GM21619 (cell line): ENCODE results near the gene SCAF4.

ENCODE experiments used
- ATAC-seq: cut with Tn5 transposase; IDR thresholded peaks from one replicate; pipeline ENCODE4 v1.9.1; 2021; ENCODE audit not compliant: unreplicated experiment

The SCAF4 gene

DNA sequence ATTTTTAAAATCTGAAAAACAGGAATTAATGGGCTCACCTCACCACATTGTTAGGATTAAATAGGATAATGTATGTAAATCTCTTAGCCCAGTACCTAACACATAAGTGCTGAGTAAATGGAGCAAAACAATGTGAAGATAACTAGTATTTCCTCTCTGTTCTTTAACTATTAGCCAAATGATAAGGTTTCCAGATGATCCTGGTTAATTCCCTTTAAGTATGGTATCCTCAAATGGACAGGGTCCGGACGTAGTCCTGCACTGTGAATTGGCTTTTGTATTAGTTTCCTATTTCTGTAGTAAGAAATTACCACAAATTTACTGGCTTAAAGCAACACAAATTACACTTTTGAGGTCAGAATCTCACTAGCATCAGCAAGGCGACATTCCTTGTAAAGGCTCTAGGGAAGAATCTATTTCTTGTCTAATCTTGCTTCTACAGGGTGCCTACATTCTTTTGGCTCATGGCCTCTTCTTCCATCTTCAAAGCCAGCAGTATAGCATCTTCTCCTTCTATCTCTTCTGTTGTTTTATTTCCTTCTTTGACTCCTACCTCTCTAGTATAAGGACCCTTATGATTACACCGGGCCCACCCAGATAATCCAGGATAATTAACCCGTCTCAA is 17.1 kb downstream of the SCAF4 start:
- no peak for ATAC-seq

DNA sequence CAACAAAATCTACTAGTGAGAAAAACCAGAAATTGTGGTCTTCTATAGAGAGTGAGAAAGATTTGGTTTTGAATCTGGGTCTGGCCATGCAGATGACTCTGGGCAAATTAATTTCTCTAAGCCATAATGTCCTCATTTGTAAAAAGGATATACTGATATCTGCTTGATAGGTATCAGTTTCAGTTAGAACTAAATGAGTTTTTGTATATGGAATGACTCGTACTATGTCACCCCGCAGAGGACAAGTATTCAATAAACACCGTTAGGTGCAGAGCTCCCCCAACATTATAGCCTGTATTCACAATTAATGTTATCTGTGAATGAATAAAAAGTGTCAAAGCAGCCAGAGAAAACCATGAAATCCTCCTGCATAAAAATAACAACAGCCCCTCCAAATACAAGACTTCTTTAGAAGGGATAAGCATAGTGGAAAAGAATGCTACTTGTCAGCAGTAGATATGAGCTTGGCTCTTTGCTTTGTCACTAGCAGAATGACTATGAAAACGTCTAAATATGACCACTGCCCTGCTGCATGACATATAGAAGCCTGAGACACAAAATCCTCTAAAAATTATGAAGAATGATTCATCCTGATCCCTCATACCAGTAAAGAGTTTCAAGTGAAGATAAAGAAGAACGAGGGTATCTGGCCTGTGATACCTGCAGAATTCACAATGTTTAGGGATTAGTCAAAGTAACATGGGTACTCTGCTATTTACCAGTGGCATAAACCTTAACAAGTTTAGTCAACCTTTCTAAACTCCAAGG is 17.8 kb downstream of the SCAF4 start:
- ATAC-seq = no peak

DNA sequence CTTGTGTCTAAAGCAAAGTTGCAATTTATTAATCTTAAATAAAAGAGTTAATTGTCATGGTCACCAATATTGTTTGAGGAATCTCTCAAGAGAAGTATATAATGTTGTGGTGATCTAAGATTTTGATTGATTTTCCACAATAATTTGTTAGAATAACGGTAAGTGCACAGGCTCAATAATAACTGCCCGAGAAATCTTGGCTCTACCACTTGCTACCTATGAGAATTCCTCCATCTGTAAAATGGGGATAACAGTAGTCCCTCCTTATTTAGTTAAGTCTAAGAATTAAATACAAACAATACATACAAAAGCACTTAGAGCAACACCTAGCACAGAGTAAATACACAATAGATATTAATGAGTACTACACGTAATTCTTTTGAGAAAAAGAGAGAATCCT is 18.8 kb downstream of the SCAF4 start:
- no peak for ATAC-seq

DNA sequence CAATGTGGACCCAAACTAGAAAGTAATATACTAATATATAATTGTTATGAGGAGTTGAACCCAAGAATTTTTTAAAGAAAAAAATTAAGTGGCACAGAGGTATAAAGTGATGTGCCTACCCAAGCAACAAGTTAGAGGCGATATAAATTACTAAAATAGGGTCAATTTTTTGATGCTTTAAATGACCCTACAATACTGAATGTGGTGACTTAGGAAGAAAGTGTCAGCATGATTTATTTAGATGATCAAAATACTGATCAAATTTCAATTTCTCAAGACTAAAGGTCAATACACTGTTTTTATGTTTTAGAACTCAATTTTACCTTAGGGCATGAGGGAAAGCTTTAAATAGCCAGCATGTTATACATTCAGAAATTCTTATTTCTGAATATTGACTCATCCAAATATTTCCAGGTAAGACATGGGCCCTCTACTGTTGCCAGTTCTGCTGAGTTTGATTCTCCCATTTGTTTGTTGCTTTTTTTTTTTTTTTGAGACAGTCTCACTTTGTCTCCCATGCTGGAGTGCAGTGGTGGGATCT is 20.1 kb downstream of the SCAF4 start:
- no peak for ATAC-seq

DNA sequence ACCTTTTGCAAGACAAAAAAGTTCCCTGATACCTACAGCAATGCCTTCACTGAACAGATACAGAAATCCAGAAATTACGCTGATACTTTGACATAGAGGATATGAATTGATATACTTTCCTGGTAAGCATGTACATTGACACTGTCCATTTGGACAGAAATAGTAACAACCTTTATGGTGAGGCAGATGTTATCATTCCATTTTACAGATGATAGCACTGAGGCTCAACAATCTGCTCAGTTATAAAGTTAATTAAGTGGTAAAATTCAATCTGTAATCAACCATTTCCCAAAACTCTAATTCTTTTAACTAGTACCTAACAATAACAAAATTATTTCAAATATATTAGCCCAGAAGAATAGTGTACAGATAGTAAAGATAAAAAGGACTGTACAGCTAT is 20.6 kb downstream of the SCAF4 start:
- no peak for ATAC-seq

DNA sequence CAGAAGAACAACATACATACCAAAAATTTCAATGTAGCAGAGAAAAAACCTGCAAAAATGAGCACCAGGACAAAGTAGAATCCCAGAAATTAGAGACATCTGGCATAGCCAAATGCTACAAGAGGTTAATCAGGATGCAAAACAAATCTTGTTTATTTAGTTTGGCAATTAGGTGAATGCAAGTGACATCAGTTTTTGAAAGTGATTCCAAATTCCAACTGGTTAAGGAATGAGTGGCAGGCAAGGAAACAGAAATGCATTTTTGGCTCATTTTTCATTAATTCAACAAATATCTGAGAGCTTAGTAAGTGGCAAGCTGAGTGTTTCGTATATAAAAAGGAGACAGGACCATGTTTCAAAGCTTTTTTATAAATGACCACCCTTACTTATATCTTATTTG is 21.3 kb downstream of the SCAF4 start:
- ATAC-seq = no peak

DNA sequence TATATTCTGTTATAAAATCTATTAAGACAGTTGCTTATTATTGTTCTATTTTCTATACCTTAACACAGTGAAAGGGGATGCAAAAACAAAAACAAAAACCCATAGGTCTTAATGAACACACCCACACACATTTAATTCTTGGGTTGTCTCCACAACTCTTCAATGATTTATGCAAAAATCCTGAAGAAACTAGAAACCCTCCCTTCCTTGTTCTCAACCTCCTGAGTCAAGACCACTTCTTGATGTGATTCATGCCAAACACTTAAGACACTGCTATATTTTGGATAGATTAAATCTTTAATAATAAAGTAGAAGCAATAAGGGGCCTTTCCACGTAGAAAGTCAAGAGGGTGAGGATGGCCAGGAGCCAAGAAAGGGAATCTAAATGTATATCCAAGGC is 23.4 kb downstream of the SCAF4 start:
- no peak for ATAC-seq

DNA sequence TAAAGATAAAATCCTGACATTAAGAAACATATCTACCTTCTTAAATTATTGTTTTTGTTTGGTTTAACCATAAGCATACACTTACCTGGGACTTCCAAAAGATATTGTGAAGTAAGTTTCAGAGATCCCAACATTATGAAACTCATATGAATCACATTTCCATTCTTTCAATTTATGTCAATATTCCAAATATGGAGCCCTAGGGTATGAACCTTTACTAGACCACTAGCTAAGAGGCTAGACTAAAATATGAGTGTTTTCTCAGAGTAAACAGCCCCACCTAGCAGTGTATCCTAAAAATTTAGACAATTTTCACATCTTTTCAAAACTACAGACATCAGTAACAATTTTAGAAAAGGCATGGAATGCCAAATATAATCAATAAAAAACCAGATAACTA is 24.4 kb downstream of the SCAF4 start:
- no peak for ATAC-seq

DNA sequence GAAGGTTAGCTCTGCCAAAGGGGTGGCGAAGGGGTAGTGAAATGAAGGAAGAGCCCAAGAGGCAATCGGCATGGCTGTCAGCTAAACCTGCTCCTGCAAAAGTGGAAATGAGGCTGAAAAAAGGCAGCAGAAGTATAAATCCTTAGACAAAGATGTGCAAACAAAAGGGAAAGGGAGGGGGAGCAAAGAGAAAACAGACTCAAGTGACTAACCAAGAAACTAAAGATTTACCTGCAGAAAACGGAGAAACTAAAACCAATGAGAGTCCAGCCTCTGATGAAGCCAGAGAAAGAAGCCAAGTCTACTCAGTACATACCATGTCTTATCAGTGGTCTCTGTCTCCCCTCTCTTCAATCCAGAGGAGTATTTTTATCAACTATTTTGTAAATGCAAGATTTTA is 25.4 kb downstream of the SCAF4 start:
- no peak for ATAC-seq

DNA sequence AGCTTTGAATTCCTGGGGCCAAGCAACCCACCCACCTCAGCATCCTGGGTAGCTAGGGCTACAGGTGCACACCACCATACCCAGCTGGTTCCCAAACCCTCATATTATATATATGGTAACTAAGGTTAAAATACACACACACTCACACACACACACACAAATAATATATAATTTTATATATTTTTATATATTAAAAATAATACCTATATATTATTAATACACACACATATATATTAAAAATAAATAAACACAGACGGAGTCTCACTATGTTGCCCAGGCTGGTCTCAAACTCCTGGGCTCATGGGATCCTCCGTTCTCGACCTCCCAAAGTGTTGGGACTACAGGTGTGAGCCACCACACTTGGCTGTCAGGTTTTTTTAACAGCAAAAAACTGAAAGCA is 31.9 kb downstream of the SCAF4 start:
- ATAC-seq = no peak

DNA sequence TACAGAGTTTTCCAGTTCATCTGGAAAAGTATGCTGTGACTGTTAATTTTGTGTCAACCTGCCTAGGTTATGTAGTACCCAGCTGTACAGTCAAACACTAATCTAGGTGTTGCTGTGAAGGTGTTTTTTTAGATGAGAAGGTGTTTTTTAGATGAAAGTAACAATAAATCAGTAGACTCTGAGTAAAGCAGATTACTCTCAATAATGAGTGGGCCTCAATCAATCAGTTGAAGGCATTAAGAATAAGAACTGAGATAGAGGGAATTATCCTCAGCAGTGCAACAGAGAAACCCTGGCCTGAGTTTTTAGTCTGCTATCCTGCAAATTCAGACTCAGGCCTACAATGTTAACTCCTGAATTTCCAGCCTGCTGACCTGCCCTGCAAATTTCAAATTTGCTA is 33.5 kb downstream of the SCAF4 start:
- ATAC-seq = no peak

DNA sequence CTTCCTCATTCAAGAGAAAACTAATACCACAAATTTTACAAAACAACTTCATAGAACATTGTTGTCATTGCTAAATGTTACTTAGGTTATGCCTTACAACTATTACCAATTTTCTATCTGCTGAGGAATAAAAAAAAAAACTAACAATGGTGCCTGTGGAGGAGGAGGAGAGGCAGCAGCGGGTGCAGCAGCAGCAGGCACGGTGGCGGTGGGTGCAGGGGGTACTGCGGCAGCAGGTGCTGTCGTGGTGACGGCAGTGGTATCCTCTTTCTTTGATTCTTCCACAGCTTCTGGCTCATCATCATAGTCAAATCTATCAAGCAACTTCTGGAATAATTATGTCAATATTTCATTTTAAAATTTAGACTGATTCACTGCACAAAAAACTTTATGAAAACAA is 35.5 kb downstream of the SCAF4 start:
- ATAC-seq = no peak

DNA sequence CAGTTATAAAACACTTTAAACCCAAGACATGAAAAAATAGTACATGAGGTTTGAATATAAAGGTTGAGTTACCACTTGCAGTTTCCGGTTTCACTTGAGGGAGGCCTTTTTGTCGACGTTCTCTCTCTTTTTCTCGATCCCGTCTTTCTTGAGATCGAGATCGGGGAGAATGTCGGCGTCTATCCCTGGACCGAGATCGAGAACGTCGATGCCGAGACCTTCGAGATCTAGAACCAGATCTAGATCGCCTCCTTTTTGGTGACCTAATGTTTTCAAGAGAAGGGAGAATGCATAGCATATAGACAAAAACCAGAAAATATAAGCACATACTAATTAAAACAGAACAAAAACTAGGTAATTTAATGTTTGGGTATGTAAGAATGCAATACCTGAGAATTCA is 38.7 kb downstream of the SCAF4 start:
- no peak for ATAC-seq

DNA sequence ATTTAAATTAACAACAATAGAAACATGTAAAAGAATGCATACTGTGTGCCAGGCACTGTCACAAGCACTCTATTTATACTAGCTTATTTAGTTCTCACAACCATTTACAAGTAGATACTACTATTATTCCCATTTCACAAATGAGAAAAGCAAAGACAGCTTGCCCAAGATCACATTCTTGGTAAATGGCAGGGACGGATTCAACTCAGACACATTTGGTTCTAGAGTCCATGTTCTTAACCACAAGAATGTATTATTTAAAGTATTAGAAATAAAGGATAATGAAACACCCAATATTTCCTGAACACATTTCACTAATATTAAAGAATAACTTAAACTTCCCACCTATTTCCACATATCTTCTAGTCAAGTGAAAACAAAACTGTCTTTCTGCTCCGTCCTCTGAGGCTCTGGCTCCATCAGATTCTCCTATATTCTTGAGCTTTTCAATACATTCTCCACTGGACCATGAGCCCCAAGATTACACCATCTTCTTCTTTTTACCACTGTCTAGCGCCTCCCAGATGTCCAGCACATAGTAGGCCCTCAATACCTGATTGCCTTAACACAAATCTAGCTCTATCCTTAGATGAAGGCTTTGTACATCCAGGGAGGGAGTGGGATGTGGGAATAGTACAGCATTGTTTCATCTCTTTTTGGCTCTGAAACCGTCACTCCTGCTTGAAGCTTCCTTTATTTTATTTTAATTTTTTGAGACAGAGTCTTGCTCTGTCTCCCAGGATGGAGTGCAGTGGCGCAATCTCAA is 43.1 kb downstream of the SCAF4 start:
- no peak for ATAC-seq

DNA sequence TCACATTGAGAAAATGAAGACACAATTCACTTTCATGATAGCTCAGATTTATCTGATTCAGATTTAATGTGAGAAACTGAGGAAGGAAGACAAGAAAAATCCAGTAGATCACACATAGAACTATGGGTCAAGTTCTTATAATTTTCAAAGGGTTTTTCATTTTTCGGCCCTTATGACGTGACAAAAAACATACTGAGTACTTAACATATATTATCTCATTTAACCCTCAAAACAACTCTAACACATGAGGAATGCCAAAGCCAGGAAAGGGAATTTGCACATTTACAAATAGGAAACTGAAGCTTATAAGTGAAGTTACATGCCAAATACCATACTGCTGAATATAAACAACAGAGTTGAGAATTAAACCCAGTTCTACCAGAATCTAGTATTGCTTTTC is 44.8 kb downstream of the SCAF4 start:
- no peak for ATAC-seq

DNA sequence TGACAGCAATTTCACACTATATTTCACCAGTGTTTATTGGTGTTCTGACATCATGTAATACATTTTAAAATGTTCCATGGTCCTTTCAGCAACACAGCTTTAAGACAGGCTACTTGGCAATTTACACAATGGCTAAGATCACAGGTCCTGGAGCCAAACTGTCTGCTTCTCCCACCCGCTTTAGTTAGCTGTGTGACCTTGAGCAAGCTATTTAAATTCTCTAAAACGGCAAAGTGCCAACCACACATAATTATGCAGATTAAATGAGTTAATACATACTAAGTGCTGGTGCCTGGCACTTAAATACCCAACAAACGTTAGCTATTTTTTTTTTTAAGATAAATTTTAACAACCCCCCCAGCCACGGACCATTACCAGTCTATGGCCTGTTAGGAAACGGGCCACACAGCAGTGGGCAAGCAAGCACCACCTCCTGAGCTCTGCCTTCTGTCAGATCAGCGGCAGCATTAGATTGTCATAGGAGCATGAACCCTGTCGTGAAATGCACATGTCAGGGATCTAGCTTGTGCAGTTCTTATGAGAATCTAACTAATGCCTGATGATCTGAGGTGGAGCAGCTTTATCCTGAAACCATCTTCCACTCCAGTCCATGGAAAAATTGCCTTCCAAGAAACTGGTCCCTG is 45.5 kb downstream of the SCAF4 start:
- no peak for ATAC-seq

DNA sequence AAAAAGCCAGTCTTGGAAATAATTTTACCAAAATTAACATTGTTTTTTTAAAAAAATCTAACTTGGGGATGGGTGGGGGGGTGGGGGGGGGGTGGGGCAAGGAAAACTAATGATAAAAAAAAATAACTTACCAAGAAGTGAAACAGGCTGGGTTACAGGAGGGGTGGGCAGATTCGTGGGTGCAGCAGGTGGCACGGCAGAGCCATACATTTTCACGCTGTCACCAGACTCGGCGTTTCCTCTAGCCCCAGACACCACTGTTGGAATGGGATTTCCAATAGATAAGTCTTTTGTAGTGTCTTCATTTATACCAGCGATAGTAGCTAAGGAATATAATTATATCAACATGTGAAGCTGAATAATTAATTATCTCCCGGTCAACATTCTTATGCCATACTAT is 47.0 kb downstream of the SCAF4 start:
- ATAC-seq = no peak

DNA sequence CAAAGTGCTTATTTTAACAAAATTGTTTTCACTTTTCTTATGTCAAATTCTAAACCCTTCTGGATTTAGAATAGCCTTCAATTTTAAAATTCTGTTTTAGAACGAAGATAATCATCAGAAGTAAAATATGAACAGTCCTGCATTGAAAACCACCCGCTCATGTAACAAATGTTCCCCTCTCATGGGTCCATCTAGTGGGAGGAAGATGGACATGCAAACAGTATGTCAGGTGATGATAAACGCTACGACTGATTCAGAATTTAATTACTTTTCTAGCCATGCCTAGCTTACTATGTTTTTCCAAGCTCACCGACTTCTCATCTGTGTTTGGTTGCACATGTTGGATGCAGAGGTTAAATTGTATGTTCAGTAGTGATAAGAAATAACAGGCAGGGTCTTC is 48.9 kb downstream of the SCAF4 start:
- ATAC-seq = no peak

DNA sequence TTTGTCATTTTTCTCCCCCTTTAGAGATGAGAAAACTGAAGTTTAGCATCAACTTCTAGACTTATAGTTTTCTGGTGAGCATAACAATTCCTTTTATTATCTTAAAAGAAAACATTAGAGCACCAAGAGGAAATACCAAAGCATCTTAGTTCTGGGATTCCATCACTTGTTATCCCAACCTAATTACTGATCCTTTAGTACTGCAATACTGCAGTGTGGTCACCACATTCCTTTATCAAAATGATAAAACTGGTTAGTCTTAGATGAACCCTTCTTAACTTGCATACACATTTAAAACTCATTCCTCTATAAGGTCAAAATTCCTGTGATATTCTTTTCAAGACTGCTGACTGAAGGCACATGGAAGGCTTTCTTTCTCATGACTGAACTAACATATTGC is 49.3 kb downstream of the SCAF4 start:
- no peak for ATAC-seq

DNA sequence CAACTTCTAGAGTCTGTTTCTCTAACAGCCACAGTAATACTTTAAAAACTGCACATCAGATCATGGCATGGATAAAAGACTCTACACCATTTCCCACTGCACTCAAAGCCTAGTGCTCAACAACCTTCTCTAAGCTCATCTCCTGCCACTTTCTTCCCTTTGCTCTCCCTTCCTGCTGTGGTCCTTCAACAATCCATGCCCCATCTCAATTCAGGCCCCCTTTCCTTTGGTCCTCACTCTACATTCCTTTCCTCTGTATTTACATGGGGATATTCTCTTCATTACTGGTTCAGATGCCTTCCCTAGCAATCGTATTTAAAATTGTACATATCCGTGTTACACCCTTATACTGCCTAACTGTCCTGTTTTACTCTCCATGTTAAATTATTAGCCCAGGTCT is 53.4 kb downstream of the SCAF4 start:
- no peak for ATAC-seq

DNA sequence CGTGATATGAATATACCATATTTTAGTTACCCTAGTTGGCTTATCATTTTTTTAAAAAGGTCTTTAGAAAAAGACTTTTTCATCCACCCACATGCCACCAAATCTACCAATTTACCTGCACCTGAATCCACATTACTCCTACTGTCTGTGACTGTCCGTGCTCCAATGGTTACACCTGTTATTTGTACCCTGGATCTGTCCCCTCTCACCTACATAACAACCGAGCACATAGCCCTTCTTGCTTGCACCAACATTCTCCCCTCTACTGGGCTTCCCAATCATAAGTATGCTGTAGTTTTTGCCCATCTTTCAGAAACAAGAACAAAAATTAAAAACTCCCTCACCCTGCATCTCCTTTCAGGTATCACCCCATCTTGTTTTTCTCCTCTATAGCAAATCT is 54.9 kb downstream of the SCAF4 start:
- no peak for ATAC-seq

DNA sequence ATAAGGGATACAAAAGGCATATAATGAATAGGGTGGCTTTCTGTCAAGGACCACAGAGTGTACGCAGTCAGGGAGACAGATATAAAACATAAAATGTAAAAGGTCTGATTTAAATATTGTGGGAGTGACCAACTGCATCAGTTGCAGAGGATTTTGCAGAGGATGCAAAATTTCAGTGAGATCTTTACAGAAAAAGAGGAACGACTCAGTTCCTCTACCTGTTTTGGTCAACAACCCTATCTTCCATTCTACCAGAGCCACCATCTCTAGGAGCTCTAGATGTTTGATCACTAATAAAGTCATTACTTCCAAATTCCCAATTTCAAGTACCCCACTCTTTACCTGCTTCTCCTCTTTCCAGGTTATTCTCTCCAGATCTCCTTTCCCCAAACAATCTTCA is 56.0 kb downstream of the SCAF4 start:
- ATAC-seq = no peak
